Natural killer cell (primary cell): ENCODE results near the gene HOXB5. TPM values are rescaled to one million over a fixed set of nuclear protein-coding genes. Genes with fewer than 3 reads are reported as not detected.

ENCODE experiments used
- ATAC-seq, 3 donors: fragments of 150-1000 bp in 2 of 3; fragments of 200-7000 bp in 1 of 3; cut with Tn5 transposase; 1 replicate in 1 of 3; 2 replicates in 2 of 3; pipeline ENCODE4 v1.10.0; 2021; ENCODE audit warnings: mild to moderate bottlenecking in 2 of 3, moderate library complexity in 2 of 3
- DNase-seq, 2 donors: peaks; one replicate each; pipeline versions ENCODE4 v3.0.0 to v3.0.0-alpha.2; 2013 to 2021; ENCODE audit warnings: mixed read lengths in 1 of 2
- H3K27ac ChIP-seq: one replicate; pipeline ENCODE4 v1.5.1; 2013; ENCODE audit warnings: mild to moderate bottlenecking, low read length
- H3K27me3 ChIP-seq: one replicate; pipeline ENCODE4 v1.6.1; 2013; ENCODE audit warnings: low read length; ENCODE audit not compliant: control insufficient read depth, insufficient read depth
- H3K36me3 ChIP-seq: one replicate; pipeline ENCODE4 v1.6.1; 2013; ENCODE audit warnings: low read length; ENCODE audit not compliant: control insufficient read depth, insufficient read depth
- H3K4me1 ChIP-seq: one replicate; pipeline ENCODE4 v1.6.1; 2013; ENCODE audit warnings: low read length; ENCODE audit not compliant: control insufficient read depth, insufficient read depth
- H3K4me3 ChIP-seq: one replicate; pipeline ENCODE4 v1.5.1; 2013; ENCODE audit warnings: low read length
- H3K9me3 ChIP-seq: one replicate; pipeline ENCODE4 v1.6.1; 2013; ENCODE audit warnings: low read length; ENCODE audit not compliant: control insufficient read depth, insufficient read depth
- H3K27ac Mint-ChIP-seq, 2 donors: one replicate each; pipeline ENCODE4 v1.8.0; 2022; ENCODE audit warnings: mild to moderate bottlenecking in 2 of 2, mixed read lengths in 2 of 2, moderate library complexity in 1 of 2
- H3K27me3 Mint-ChIP-seq, 2 donors: one replicate each; pipeline ENCODE4 v1.8.0; 2022; ENCODE audit warnings: low read depth in 2 of 2, mixed read lengths in 2 of 2
- H3K36me3 Mint-ChIP-seq: one replicate; pipeline ENCODE4 v1.8.0; 2022; ENCODE audit warnings: mixed read lengths
- H3K4me1 Mint-ChIP-seq, 2 donors: one replicate each; pipeline ENCODE4 v1.8.0; 2022; ENCODE audit warnings: mixed read lengths in 2 of 2
- H3K4me3 Mint-ChIP-seq: one replicate; pipeline ENCODE4 v1.8.0; 2022; ENCODE audit warnings: mild to moderate bottlenecking, moderate library complexity, mixed read lengths
- H3K9me3 Mint-ChIP-seq, 2 donors: one replicate each; pipeline ENCODE4 v1.8.0; 2022; ENCODE audit warnings: mixed read lengths in 2 of 2
- CTCF ChIP-seq: fragments of 200-600 bp; IDR thresholded peaks from one replicate; pipeline ENCODE4 v1.8.0; 2022; ENCODE audit warnings: antibody characterized with exemption
- WGBS: methylation state at CpG from one replicate; pipeline ENCODE4 v1.1.7; 2013; ENCODE audit warnings: missing lambda C conversion rate; ENCODE audit not compliant: insufficient coverage; 5-methylcytosine and 5-hydroxymethylcytosine counted together
- intact Hi-C: fragments of 100-400 bp; cut with micrococcal nuclease; formaldehyde crosslinking; loops from one replicate; pipeline ENCODE4 v1.14.2; 2022
- total RNA-seq, 4 donors: library from RNA; stranded (reverse); fragments of 120-200 nt in 1 of 4; gene quantifications; one replicate each; pipeline versions ENCODE4 v1.2.3 to v1.2.4, GENCODE V29; 2013 to 2022

Gene HOXB5
- total RNA-seq, 3 donors from 2014 or later (not counting 1 experiment from before 2014, with no cell fraction given), result not detected

- no peaks in the 10 kb centered on the region for H3K9me3 Mint-ChIP-seq
- 50% methylated on average over 13 of the region's 16 CpGs for WGBS
- H3K4me3 Mint-ChIP-seq, result peak within 1 kb of the TSS; percentile 29
- no peak for ATAC-seq
- H3K4me1 Mint-ChIP-seq, result peaks cover 0 to 6% of the 10 kb centered on the region in 2 donors
- H3K27me3 ChIP-seq, result peaks cover 55% of the 10 kb centered on the region
- H3K36me3 Mint-ChIP-seq, result no peaks in the 10 kb centered on the region
- no peaks in the 10 kb centered on the region for H3K9me3 ChIP-seq
- H3K4me1 ChIP-seq, result peaks cover 24% of the 10 kb centered on the region
- H3K36me3 ChIP-seq, result no peaks in the 10 kb centered on the region
- H3K27ac ChIP-seq, result no peak within 1 kb of the TSS
- H3K4me3 ChIP-seq, result no peak within 1 kb of the TSS
- intact Hi-C loops, result no loop called here
- no peak within 1 kb of the TSS for H3K27ac Mint-ChIP-seq
- H3K27me3 Mint-ChIP-seq, result peaks cover 46 to 69% of the 10 kb centered on the region in 2 donors
- no peak for DNase-seq
- TF ChIP-seq CTCF, result no peak
Measured at GRCh38 chr17:48604770-48605329, 11.3 kb upstream of the HOXB5 start, which contains the start of gene HOXB6. Gene HOXB6, minus strand, starts transcription at chr17:48604986. Its CDS starts 6,836 bp downstream, at chr17:48598150.

GRCh38 chr17:48603959-48604769 is 10.6 kb upstream of the HOXB5 start:
- WGBS, result 39% methylated on average over 17 of the region's 21 CpGs
- Histone ChIP-seq H3K4me1 (peaks cover 22% of the 10 kb centered on the region), H3K27ac (no peak overlapping the region), H3K36me3 (no peaks in the 10 kb centered on the region), H3K9me3 (no peaks in the 10 kb centered on the region), H3K4me3 (no peak overlapping the region), H3K27me3 (peaks cover 55% of the 10 kb centered on the region)
- DNase-seq (no peak), ATAC-seq (no peak)
- TF ChIP-seq CTCF, result no peak
- peaks cover 53 to 74% of the 10 kb centered on the region in 2 donors for H3K27me3 Mint-ChIP-seq
- H3K9me3 Mint-ChIP-seq, result no peaks in the 10 kb centered on the region
- H3K4me3 Mint-ChIP-seq, result no peak overlapping the region
- H3K4me1 Mint-ChIP-seq, result peaks cover 0 to 6% of the 10 kb centered on the region in 2 donors
- H3K36me3 Mint-ChIP-seq, result no peaks in the 10 kb centered on the region
- intact Hi-C loops, result no loop called here
- no peak overlapping the region for H3K27ac Mint-ChIP-seq

- Mint-ChIP-seq H3K27me3 (peaks cover 65 to 83% of the 10 kb centered on the region in 2 donors), H3K27ac (no peak overlapping the region), H3K9me3 (no peaks in the 10 kb centered on the region), H3K36me3 (no peaks in the 10 kb centered on the region), H3K4me3 (no peak overlapping the region), H3K4me1 (peaks cover 20 to 27% of the 10 kb centered on the region in 2 donors)
- intact Hi-C loops, result no loop called here
- H3K4me3 ChIP-seq, result no peak overlapping the region
- no peaks in the 10 kb centered on the region for H3K36me3 ChIP-seq
- DNase-seq, result no peak
- TF ChIP-seq CTCF, result no peak
- no peaks in the 10 kb centered on the region for H3K9me3 ChIP-seq
- no peak for ATAC-seq
- peaks cover 41% of the 10 kb centered on the region for H3K4me1 ChIP-seq
- peaks cover 76% of the 10 kb centered on the region for H3K27me3 ChIP-seq
- no peak overlapping the region for H3K27ac ChIP-seq
- 53% methylated on average over 35 of the region's 35 CpGs for WGBS
Measured at GRCh38 chr17:48601539-48602425, 8.2 kb upstream of the HOXB5 start.
